Fibroblast of pulmonary artery (primary cell): ENCODE data around the gene TRIM63.
A peak's percentile ranks its signal among the peaks of the same experiment; 100 is the strongest.
"Not testable (repeated sequence)": the region's sequence is repeated elsewhere in the genome, so short reads cannot be mapped to it uniquely, and the experiment has no call there.

Experiments
- DNase-seq: peaks from one replicate; pipeline ENCODE4 v3.0.0-alpha.2; 2010; ENCODE audit warnings: low read depth
- H3K4me3 ChIP-seq: replicated peaks from 2 replicates; pipeline ENCODE4 v1.5.1; 2011; ENCODE audit warnings: low read depth, mild to moderate bottlenecking, control low read depth, low read length, moderate library complexity
- CTCF ChIP-seq: IDR thresholded peaks from 2 replicates; pipeline ENCODE4 v1.5.1; 2011; ENCODE audit warnings: mild to moderate bottlenecking, control low read depth, low read length, inconsistent platforms; ENCODE audit errors: missing control alignments

TRIM63 gene

GRCh38 chr1:26096471-26096870, 29.0 kb upstream of the TRIM63 start:
- no peak for TF ChIP-seq CTCF
- H3K4me3 ChIP-seq: no peak overlapping the region
- DNase-seq: no peak

GRCh38 chr1:26094677-26095383, 27.4 kb upstream of the TRIM63 start:
- TF ChIP-seq CTCF: peak; percentile 22
- no peak overlapping the region for H3K4me3 ChIP-seq
- DNase-seq: peak; percentile 48

GRCh38 chr1:26094076-26094669, 26.7 kb upstream of the TRIM63 start:
- TF ChIP-seq CTCF: no peak
- peak; percentile 53 for DNase-seq

GRCh38 chr1:26093569-26093968, 26.1 kb upstream of the TRIM63 start:
- DNase-seq, H3K4me3 ChIP-seq: not testable (repeated sequence)

More at GRCh38 chr1:26094076-26094669, 26.7 kb upstream of the TRIM63 start:
- no peak overlapping the region for H3K4me3 ChIP-seq

- TF ChIP-seq CTCF: no peak
- DNase-seq: no peak
- H3K4me3 ChIP-seq: no peak overlapping the region
Measured at GRCh38 chr1:26092422-26092821, 25.0 kb upstream of the TRIM63 start.

- TF ChIP-seq CTCF: no peak
- DNase-seq: no peak
- H3K4me3 ChIP-seq: no peak overlapping the region
Measured at GRCh38 chr1:26090893-26091292, 23.5 kb upstream of the TRIM63 start.

GRCh38 chr1:26089125-26089524, 21.7 kb upstream of the TRIM63 start:
- TF ChIP-seq CTCF: no peak
- H3K4me3 ChIP-seq: no peak overlapping the region
- no peak for DNase-seq
